T-cell (primary cell): ENCODE measurements around the gene RIC3. TPM values are rescaled to one million over a fixed set of nuclear protein-coding genes. Genes with fewer than 3 reads are reported as not detected.

Experiments
- ATAC-seq, 4 experiments: fragments of 200-7000 bp in 3 of 4; fragments of 150-1000 bp in 1 of 4; cut with Tn5 transposase; replicated peaks in 1 of 4; 1 replicate in 3 of 4; 2 replicates in 1 of 4; pipeline ENCODE4 v1.10.0; 2021; ENCODE audit warnings: moderate library complexity in 3 of 4, mild to moderate bottlenecking in 2 of 4, moderate number of reproducible peaks in 1 of 4
- CTCF ChIA-PET, 2 donors: fragments of 300-600 bp; sonication (Branson Sonifier 250); formaldehyde crosslinking; loops; one replicate each; lab custom pipeline; 2022; ENCODE audit warnings: antibody characterized with exemption in 2 of 2; lab: Charles Lee
- POLR2A ChIA-PET, 2 donors: fragments of 300-600 bp; sonication (Branson Sonifier 250); formaldehyde crosslinking; loops; one replicate each; lab custom pipeline; 2022; ENCODE audit warnings: antibody characterized with exemption in 2 of 2; lab: Charles Lee
- DNase-seq, 35 experiments: peaks; one replicate each; pipeline versions ENCODE4 v3.0.0 to v3.0.0-alpha.2; 2013 to 2023
- H3K27ac ChIP-seq: one replicate; pipeline ENCODE4 v1.5.1; 2013; ENCODE audit warnings: low read length
- H3K27me3 ChIP-seq, 2 experiments: replicated peaks in 1 of 2; 1 replicate in 1 of 2; 2 replicates in 1 of 2; pipeline versions ENCODE4 v1.6.1 to v1.7.0; 2013; ENCODE audit warnings: low read length in 1 of 2, mixed read lengths in 1 of 2; ENCODE audit not compliant: control insufficient read depth in 2 of 2, insufficient read depth in 2 of 2; ENCODE audit errors: extremely low read depth in 1 of 2
- H3K36me3 ChIP-seq, 2 donors: 1 replicate in 1 of 2; 2 replicates in 1 of 2; pipeline versions ENCODE4 v1.6.1 to v1.7.0; 2013; ENCODE audit warnings: low read length in 1 of 2; ENCODE audit not compliant: control insufficient read depth in 2 of 2, insufficient read depth in 1 of 2; ENCODE audit errors: extremely low read depth in 1 of 2
- H3K4me1 ChIP-seq, 2 experiments: 1 replicate in 1 of 2; 2 replicates in 1 of 2; pipeline versions ENCODE4 v1.6.1 to v1.7.0; 2013; ENCODE audit warnings: low read length in 2 of 2, mixed read lengths in 1 of 2; ENCODE audit not compliant: insufficient read depth in 2 of 2, control insufficient read depth in 1 of 2; ENCODE audit errors: extremely low read depth in 1 of 2
- H3K4me3 ChIP-seq, 2 donors: 1 replicate in 1 of 2; 2 replicates in 1 of 2; pipeline versions ENCODE4 v1.5.1 to v1.7.0; 2013; ENCODE audit warnings: mild to moderate bottlenecking in 2 of 2, low read length in 1 of 2, moderate library complexity in 1 of 2; ENCODE audit not compliant: control insufficient read depth in 1 of 2; ENCODE audit errors: extremely low read depth in 1 of 2
- H3K9me3 ChIP-seq: 2 replicates; pipeline ENCODE4 v1.7.0; 2013
- H3K27ac Mint-ChIP-seq, 2 donors: one replicate each; pipeline ENCODE4 v1.8.0; 2020 to 2021; ENCODE audit warnings: mild to moderate bottlenecking in 2 of 2, mixed read lengths in 2 of 2
- H3K27me3 Mint-ChIP-seq, 2 donors: one replicate each; pipeline ENCODE4 v1.8.0; 2021 to 2022; ENCODE audit warnings: mixed read lengths in 2 of 2
- H3K36me3 Mint-ChIP-seq: one replicate; pipeline ENCODE4 v1.8.0; 2021; ENCODE audit warnings: mixed read lengths
- H3K4me1 Mint-ChIP-seq, 3 donors: one replicate each; pipeline ENCODE4 v1.8.0; 2020 to 2022; ENCODE audit warnings: mixed read lengths in 3 of 3, mild to moderate bottlenecking in 1 of 3
- H3K4me3 Mint-ChIP-seq, 3 donors: one replicate each; pipeline ENCODE4 v1.8.0; 2020 to 2022; ENCODE audit warnings: mild to moderate bottlenecking in 3 of 3, mixed read lengths in 3 of 3, moderate library complexity in 3 of 3
- H3K9me3 Mint-ChIP-seq, 3 donors: one replicate each; pipeline ENCODE4 v1.8.0; 2020 to 2022; ENCODE audit warnings: mixed read lengths in 3 of 3
- WGBS: methylation state at CpG from one replicate; pipeline ENCODE4 v1.1.5; 2013; ENCODE audit warnings: missing lambda C conversion rate; ENCODE audit not compliant: insufficient coverage; 5-methylcytosine and 5-hydroxymethylcytosine counted together
- total RNA-seq, 35 experiments: library from RNA in 6 of 35; stranded (reverse) in 6 of 35; fragments of 120-200 nt in 1 of 35; gene quantifications; one replicate each; pipeline versions ENCODE4 v1.2.1 to v1.2.4 and lab custom pipeline; 2013 to 2026

Gene RIC3
- total RNA-seq, 5 donors from 2014 or later (not counting 1 experiment from before 2014, with no cell fraction given) = 32.0 to 47.5 (median 37.5) TPM

DNA sequence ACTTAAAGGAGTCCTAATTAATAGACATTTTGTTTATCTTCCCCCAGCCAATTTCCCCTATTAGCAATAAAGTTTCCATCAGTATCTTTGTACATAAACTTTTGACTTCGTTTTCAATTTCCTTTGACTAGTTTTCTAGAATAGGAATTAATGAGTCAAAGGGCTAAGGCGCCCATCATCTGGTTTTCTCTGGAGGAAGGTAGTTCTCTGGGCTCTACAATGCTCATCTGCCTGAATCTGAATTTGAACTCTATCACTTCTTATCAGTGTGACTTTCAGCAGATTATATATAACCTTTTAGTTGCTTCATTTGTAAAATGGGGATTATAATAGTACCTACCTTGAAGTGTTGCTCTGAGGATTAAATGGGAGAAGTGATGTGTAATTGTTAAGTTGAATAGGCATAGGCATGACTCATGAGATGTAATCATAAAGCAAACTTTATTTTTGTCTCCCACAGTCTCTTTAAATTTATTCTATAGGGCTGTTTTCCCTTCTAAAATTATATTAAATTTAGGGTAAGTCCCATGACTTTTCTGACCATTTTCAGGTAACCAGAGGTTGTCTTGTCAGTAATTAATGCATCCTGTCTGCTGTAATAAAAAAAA is 93.6 kb downstream of the RIC3 start:
- no CpG with 5 or more reads among the region's 2 CpGs for WGBS
- no peak overlapping the region for H3K4me3 ChIP-seq
- H3K27ac Mint-ChIP-seq = no peak overlapping the region
- no peak overlapping the region for H3K27ac ChIP-seq
- ATAC-seq = no peak
- ChIA-PET POLR2A (no interaction called here), CTCF (interaction anchor here in 1 of 2 donors (0.7 kb wide), 1 partner anchor 8 kb away, joined by 3 read pairs; no protein-coding TSS in a partner anchor)
- H3K27me3 ChIP-seq = peaks cover 2 to 29% of the 10 kb centered on the region in 2 experiments
- no peaks in the 10 kb centered on the region for H3K36me3 ChIP-seq
- no peak for DNase-seq
- H3K27me3 Mint-ChIP-seq = peaks cover 25 to 26% of the 10 kb centered on the region in 2 donors
- H3K9me3 Mint-ChIP-seq = no peaks in the 10 kb centered on the region
- no peaks in the 10 kb centered on the region for H3K4me1 ChIP-seq
- H3K4me1 Mint-ChIP-seq = no peaks in the 10 kb centered on the region
- no peaks in the 10 kb centered on the region for H3K36me3 Mint-ChIP-seq
- H3K9me3 ChIP-seq = no peaks in the 10 kb centered on the region
- H3K4me3 Mint-ChIP-seq = no peak overlapping the region

DNA sequence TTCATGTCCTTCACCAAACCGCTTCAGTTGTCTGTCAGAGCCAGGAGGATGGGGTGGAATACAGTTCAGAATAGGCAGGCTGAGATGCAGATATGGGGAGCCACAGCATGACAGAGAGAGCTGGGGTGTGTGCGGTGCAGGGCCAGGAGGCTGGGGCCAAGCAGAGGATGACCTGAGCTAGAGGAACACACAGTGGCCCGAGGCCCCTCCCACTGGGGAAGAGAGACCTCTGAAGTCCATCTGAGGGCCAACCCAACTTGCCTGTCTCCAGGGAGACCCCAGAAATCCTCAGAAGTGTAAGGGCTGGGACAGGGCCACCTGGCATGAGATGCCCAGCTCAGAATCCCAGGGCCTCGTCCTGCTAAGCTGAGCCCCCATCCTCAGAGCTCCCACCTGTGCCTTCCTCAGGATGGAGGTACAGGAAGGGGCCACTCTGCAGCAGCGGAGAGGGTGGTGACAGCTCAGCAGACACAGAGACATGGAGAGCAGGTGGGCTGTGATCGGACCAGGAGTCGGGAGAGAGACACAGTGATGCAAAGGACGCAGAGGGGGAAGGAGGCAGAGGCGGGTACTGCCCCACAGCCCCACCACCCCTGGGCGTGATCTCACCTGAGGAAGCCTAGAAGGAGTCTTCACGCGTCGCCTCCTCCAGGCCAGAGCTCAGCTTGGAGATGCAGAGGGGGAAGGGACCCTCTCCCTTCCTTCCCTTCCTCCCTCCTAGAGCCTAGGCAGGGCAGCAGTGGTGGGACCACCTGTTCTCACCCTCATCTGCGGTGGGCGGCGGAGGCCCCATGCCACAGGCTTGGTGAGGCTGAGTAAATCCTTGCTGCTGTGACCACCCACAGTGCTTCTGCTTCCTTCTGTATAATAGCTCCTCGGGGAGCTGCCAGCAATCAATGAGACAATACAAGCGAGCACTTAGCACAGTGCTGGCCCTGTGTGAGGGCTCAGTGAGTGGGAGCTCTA is 96.9 kb downstream of the RIC3 start:
- Histone ChIP-seq H3K27me3 (peaks cover 0 to 39% of the 10 kb centered on the region in 2 experiments), H3K27ac (no peak overlapping the region), H3K4me1 (no peaks in the 10 kb centered on the region), H3K4me3 (no peak overlapping the region), H3K9me3 (no peaks in the 10 kb centered on the region), H3K36me3 (no peaks in the 10 kb centered on the region)
- H3K9me3 Mint-ChIP-seq = no peaks in the 10 kb centered on the region
- POLR2A ChIA-PET = no interaction called here
- no peak overlapping the region for H3K4me3 Mint-ChIP-seq
- H3K36me3 Mint-ChIP-seq = no peaks in the 10 kb centered on the region
- 76% methylated on average over 7 of the region's 18 CpGs for WGBS
- H3K27me3 Mint-ChIP-seq = peaks cover 22 to 30% of the 10 kb centered on the region in 2 donors
- no peak overlapping the region for H3K27ac Mint-ChIP-seq
- CTCF ChIA-PET = no interaction called here
- no peaks in the 10 kb centered on the region for H3K4me1 Mint-ChIP-seq
- ATAC-seq (no peak), DNase-seq (no peak)

DNA sequence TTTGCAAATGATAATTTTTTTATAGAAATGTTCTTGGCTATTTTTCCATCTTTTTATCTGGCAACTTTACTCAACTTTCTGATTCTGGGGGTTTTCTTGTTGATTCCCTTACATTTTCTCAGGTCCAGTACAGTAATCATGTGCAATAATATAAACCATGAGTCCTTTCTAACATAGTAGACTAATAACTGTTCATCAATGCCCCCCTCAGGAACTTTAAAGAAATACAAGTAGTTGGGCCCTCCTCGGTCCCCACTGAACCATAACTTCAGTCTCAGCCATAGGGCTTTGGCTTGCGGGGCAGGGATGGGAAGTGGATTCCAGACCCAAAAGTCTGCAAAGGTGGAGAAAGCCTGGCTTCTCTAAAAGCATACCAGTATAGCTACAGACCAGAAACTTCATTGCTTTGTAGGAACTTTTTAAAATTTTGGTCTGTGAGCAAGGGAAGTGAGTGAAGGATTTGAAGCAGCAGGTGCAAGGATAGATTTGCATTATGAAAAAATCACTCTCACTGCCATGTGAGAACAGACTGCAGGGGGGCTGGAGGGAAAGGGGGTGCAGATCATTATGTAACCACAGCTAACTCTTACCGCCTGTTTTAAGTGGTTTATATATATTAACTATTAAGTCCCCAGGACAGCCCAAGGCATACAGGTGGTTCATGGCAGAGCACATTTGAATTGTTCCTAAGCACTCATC is 98.3 kb downstream of the RIC3 start:
- DNase-seq (peak in 1 of 35 experiments; percentile 11), ATAC-seq (no peak)
- H3K27me3 ChIP-seq = peaks cover 0 to 40% of the 10 kb centered on the region in 2 experiments
- no CpG with 5 or more reads among the region's 3 CpGs for WGBS
- no peaks in the 10 kb centered on the region for H3K4me1 ChIP-seq
- no peaks in the 10 kb centered on the region for H3K36me3 Mint-ChIP-seq
- H3K4me3 Mint-ChIP-seq = no peak overlapping the region
- CTCF ChIA-PET = no interaction called here
- POLR2A ChIA-PET = no interaction called here
- H3K4me3 ChIP-seq = no peak overlapping the region
- H3K27ac ChIP-seq = no peak overlapping the region
- H3K36me3 ChIP-seq = no peaks in the 10 kb centered on the region
- H3K9me3 ChIP-seq = no peaks in the 10 kb centered on the region
- H3K9me3 Mint-ChIP-seq = no peaks in the 10 kb centered on the region
- H3K4me1 Mint-ChIP-seq = no peaks in the 10 kb centered on the region
- H3K27ac Mint-ChIP-seq = no peak overlapping the region
- peaks cover 22 to 33% of the 10 kb centered on the region in 2 donors for H3K27me3 Mint-ChIP-seq

DNA sequence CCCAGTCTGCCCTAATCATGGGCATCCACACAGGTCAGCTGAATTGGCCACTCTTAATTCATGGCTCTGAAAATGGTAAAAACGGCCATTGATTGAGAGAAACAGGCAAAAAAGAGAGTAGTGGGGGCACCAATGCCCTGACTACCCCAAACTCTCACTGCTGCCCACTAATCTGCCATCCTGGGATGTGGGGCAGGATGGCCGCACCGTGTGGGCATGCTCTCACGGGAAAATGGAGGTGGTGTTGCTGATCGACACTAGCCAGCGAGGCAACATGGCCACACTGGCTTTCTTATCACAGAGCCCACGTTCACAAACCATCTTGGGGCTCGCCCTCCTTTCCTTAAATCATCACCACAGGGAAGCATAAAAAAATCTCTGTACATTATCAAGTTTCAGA is 99.1 kb downstream of the RIC3 start:
- no peak for DNase-seq
- CTCF ChIA-PET = no interaction called here
- Mint-ChIP-seq H3K9me3 (no peaks in the 10 kb centered on the region), H3K4me3 (no peak overlapping the region), H3K27ac (no peak overlapping the region), H3K27me3 (peaks cover 22 to 33% of the 10 kb centered on the region in 2 donors), H3K4me1 (no peaks in the 10 kb centered on the region), H3K36me3 (no peaks in the 10 kb centered on the region)
- no peaks in the 10 kb centered on the region for H3K36me3 ChIP-seq
- POLR2A ChIA-PET = no interaction called here
- H3K27me3 ChIP-seq = peaks cover 0 to 40% of the 10 kb centered on the region in 2 experiments
- no peak overlapping the region for H3K4me3 ChIP-seq
- ATAC-seq = no peak
- 76% methylated on average over 3 of the region's 8 CpGs for WGBS
- H3K27ac ChIP-seq = no peak overlapping the region
- H3K9me3 ChIP-seq = no peaks in the 10 kb centered on the region
- no peaks in the 10 kb centered on the region for H3K4me1 ChIP-seq

DNA sequence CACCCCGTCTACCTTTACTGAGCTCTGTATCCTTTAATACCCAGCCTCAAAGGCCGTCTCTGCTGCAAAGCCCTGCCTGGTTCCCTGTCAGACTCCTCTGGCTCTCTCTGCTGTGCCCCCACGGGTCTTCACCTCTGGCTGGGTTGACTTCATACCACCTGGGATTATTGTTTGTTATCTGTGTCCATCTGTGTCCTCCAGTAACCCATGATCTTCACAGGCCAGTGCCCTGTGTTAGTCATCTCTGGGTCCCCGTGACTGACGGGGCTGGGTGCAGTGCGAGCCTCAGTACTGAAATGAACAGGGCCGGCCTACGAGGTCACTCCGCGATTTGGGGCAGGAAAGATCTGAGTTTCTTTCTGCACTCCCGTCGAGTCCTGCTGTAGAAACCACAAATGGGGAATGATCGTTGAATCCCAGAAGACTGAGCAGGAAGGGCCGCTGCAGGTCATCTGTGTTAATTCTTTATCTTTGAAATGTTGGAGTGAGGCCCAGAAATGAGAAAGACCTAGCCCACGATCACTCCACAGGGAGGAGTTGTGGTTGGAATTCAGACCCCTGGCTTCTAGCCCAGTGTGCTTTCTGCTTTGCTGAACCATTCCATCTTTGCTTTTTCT is 100.1 kb downstream of the RIC3 start:
- Mint-ChIP-seq H3K4me3 (no peak overlapping the region), H3K36me3 (no peaks in the 10 kb centered on the region), H3K27me3 (peaks cover 18 to 28% of the 10 kb centered on the region in 2 donors), H3K27ac (no peak overlapping the region), H3K9me3 (no peaks in the 10 kb centered on the region), H3K4me1 (no peaks in the 10 kb centered on the region)
- ChIA-PET POLR2A (no interaction called here), CTCF (interaction anchor here in 1 of 2 donors (0.7 kb wide), 1 partner anchor 1844 kb away, joined by 6 read pairs; no protein-coding TSS in a partner anchor)
- Histone ChIP-seq H3K36me3 (no peaks in the 10 kb centered on the region), H3K9me3 (no peaks in the 10 kb centered on the region), H3K27me3 (peaks cover 0 to 40% of the 10 kb centered on the region in 2 experiments), H3K27ac (no peak overlapping the region), H3K4me1 (no peaks in the 10 kb centered on the region), H3K4me3 (no peak overlapping the region)
- 77% methylated on average over 12 of the region's 15 CpGs for WGBS
- DNase-seq (no peak), ATAC-seq (no peak)
